HFF-Myc (cell line): ENCODE measurements around the gene SLC44A3.

Source experiments
- DNase-seq: peaks from one replicate; pipeline ENCODE4 v3.0.0-alpha.2; 2011; ENCODE audit warnings: low read depth; ENCODE audit errors: extremely low read depth
- H3K4me3 ChIP-seq: replicated peaks from 2 replicates; pipeline ENCODE4 v1.5.1; 2011; ENCODE audit warnings: low read depth, mild to moderate bottlenecking, control low read depth, low read length
- TF ChIP-seq, protein P1 (sequence below): IDR thresholded peaks from 2 replicates; pipeline ENCODE4 v1.5.1; 2012; ENCODE audit warnings: mild to moderate bottlenecking, low read depth, low read length, control low read depth; ENCODE audit errors: missing control alignments

Gene SLC44A3

DNA sequence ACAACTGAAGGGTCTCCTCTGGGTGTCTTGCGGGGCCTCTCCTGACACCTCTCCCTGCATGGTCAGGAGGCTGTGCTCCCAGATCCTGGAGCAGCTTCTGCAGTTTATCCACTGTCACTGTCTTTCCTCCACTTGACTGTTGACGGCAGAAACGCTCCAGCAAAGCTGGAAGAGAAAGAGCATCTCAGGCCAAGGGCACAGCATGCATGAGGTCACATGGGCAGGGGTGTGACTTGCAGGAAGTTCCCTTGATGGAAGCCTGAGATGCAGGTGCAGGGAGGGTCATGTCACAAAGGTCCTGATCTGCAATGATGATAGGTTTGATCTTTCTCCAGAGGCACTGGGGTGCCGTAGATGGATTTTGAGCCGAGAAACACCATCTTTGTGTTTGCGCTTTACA lies 23.3 kb downstream of the SLC44A3 start:
- DNase-seq: no peak
- TF ChIP-seq, protein P1, sequence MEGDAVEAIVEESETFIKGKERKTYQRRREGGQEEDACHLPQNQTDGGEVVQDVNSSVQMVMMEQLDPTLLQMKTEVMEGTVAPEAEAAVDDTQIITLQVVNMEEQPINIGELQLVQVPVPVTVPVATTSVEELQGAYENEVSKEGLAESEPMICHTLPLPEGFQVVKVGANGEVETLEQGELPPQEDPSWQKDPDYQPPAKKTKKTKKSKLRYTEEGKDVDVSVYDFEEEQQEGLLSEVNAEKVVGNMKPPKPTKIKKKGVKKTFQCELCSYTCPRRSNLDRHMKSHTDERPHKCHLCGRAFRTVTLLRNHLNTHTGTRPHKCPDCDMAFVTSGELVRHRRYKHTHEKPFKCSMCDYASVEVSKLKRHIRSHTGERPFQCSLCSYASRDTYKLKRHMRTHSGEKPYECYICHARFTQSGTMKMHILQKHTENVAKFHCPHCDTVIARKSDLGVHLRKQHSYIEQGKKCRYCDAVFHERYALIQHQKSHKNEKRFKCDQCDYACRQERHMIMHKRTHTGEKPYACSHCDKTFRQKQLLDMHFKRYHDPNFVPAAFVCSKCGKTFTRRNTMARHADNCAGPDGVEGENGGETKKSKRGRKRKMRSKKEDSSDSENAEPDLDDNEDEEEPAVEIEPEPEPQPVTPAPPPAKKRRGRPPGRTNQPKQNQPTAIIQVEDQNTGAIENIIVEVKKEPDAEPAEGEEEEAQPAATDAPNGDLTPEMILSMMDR: no peak
- H3K4me3 ChIP-seq: no peak overlapping the region

DNA sequence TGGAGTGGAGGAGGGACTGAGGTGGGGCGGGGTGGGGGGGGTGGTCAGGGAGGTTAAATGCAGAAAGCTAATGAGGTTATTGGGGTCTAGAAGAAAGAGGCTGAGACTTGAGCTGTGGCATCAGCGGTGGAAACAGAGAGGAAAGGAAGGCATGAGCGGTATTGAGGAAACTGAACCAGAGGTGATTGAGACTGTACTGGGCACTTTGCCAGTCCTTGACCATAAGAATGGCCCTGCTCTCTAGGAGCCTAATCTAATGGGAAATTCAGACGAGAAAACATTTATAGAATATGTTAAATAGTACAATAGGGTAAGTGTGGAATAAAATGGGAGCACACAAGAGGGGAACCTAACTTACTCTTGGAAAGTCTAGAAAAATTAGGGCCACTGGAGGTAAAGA lies 23.7 kb downstream of the SLC44A3 start:
- no peak for DNase-seq
- H3K4me3 ChIP-seq: no peak overlapping the region
- TF ChIP-seq, protein P1: no peak

DNA sequence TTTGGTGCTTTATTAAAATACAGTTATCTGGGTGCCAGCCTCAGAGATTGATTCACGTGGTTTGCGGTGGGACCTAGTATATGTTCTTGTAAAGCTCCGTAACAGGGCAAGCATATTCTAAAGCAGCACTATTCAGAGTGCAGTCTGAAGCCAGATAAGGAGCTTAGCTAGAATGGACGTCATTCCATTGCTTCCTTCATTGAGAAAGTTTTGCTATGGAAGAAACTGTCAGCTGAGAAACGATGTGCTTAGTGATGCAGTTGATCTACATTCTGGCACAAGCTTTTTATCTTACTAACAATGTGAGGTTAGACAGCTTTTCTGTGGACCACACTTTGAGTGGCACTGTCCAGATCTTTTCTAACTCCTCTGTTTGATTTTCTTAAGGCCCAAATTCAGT lies 26.2 kb downstream of the SLC44A3 start:
- no peak for DNase-seq
- TF ChIP-seq, protein P1: no peak
- no peak overlapping the region for H3K4me3 ChIP-seq

DNA sequence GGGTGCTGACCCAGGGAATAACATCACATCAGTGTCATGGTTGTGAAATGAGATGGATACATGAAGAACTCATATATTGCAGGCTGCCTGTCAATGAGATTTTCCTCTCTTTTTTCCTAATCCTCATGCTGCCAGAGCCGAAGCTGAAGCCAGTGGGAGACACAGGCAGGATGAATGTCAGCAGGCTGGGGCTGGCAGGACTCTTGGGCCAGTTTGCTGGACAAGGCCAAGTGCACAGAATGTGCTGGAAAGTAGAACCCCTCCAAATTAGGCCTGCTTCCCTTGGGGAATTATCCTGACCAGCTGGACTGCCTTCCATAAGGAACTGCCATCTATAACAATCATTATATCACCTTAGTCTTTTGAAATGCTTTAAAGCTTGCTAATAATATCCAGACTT lies 31.4 kb downstream of the SLC44A3 start:
- TF ChIP-seq, protein P1: no peak
- no peak overlapping the region for H3K4me3 ChIP-seq
- DNase-seq: no peak

DNA sequence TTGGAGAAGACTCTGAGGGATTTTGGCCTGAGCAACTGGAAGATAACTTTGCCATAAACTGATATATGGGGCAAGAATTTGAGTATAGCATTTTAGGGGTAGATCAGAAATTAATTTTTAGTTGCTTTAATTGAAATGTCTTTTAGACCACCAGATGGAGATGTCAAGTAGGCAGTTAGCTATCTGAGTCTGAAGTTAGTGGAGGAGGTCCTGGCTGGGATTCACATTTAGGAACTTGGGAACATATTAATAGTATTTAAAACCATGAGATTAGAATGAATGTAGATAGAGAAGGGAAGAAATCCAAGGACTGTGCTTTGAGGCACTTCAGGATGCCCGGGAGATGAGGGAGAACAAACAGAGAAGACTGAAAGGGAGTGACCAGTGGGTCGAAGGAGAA lies 32.6 kb downstream of the SLC44A3 start:
- TF ChIP-seq, protein P1: no peak
- H3K4me3 ChIP-seq: no peak overlapping the region
- no peak for DNase-seq

DNA sequence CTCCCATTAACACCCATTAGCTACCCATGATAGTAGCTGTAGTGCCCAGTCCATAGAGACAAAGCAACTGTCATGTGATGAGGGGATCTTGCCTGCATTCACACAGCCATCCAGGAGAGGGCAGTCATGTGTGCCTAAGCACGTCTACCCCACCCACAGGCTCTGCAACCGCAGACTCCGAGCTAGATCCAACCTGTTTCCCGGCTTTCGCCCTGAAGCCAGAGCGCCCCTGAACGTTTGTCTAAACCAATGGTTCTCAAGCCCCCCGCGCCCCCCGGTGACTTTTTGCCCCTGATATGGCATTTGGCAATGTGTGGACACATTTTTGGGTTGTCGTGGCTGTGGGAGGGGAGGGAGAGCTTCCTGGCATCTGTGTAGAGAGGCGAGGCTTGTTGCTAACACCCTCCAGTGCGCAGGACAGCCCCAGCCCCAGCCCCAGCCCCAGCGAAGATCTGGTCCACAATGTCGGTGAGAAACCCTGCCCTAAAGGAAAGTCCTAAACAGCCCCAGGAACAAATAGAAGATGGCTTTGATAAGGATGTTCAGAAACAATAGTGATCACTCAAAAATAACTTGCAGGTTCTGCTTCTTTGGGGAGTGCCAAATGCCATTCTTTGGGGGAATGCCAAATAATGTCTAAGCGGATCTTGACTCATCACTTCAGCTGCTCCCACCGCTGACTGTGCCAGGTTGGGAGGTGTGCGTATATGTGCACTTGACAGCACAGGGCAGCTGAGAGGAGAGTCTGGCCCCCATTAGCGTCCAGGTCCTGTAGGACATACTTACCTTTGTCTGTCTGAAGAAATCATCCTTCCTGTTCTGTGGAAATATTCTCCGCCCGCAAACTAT lies 34.5 kb downstream of the SLC44A3 start:
- DNase-seq: peak; percentile 87
- H3K4me3 ChIP-seq: peak overlapping the region; percentile 35
- TF ChIP-seq, protein P1: peak; percentile 94
